ENCODE data around the gene PON3.

PON3 gene

DNA sequence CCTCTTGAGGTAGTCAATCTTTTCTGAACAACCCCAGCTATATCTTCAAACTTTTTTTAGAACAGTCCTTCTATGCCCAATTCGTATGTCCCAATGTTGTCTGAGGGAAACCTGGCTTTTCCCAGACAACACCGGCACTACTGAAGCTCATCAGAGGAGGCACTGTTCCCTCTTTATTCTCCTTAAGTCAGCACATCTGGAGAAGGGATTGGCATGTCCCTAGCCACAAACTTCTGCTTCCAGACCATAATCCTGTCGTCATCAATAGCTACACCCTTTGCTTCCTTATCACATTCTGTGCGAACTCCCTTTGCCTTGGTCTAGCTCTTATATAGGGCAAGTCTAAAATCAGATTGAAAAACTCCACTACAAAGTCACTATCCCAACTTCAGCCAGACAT lies 22.9 kb downstream of the PON3 start:
- TF ChIP-seq, protein P1, sequence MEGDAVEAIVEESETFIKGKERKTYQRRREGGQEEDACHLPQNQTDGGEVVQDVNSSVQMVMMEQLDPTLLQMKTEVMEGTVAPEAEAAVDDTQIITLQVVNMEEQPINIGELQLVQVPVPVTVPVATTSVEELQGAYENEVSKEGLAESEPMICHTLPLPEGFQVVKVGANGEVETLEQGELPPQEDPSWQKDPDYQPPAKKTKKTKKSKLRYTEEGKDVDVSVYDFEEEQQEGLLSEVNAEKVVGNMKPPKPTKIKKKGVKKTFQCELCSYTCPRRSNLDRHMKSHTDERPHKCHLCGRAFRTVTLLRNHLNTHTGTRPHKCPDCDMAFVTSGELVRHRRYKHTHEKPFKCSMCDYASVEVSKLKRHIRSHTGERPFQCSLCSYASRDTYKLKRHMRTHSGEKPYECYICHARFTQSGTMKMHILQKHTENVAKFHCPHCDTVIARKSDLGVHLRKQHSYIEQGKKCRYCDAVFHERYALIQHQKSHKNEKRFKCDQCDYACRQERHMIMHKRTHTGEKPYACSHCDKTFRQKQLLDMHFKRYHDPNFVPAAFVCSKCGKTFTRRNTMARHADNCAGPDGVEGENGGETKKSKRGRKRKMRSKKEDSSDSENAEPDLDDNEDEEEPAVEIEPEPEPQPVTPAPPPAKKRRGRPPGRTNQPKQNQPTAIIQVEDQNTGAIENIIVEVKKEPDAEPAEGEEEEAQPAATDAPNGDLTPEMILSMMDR (IDR thresholded peaks at IDR 0.05; ENCODE audit: low read length), result no peak
- TF ChIP-seq EZH2phosphoT487 (IDR thresholded peaks at IDR 0.05; ENCODE audit: low read length) (no peak), EZH2 (optimal IDR thresholded peaks at IDR 0.05; ENCODE audit: low read depth, low read length) (no peak)
- Histone ChIP-seq H3K27me3 (replicated peaks; ENCODE audit: insufficient read depth, low read length) (no peaks in the 10 kb centered on the region), H3F3A (ENCODE audit: insufficient read depth, low read length) (no peaks in the 10 kb centered on the region), H3K4me2 (ENCODE audit: low read depth, low read length) (no peak overlapping the region), H3K36me3 (replicated peaks; ENCODE audit: insufficient read depth, low read length) (no peaks in the 10 kb centered on the region), H3K27ac (ENCODE audit: low read length) (no peak overlapping the region), H3K79me2 (ENCODE audit: low read length) (no peaks in the 10 kb centered on the region), H4K20me1 (ENCODE audit: insufficient read depth, low read length) (no peaks in the 10 kb centered on the region), H2AFZ (ENCODE audit: low read length) (no peak overlapping the region), H3K4me3 (ENCODE audit: low read length) (no peak overlapping the region), H3K4me1 (ENCODE audit: low read length) (no peaks in the 10 kb centered on the region), H3K9me3 (replicated peaks; ENCODE audit: insufficient read depth, low read length) (no peaks in the 10 kb centered on the region), H3K9ac (ENCODE audit: low read length) (no peak overlapping the region), H3K9me2 (replicated peaks; ENCODE audit: insufficient read depth, low read length) (0 out of 2 replicates have a peak, but pooled peaks cover 3% of the 10 kb centered on the region)
- DNase-seq, result no peak

DNA sequence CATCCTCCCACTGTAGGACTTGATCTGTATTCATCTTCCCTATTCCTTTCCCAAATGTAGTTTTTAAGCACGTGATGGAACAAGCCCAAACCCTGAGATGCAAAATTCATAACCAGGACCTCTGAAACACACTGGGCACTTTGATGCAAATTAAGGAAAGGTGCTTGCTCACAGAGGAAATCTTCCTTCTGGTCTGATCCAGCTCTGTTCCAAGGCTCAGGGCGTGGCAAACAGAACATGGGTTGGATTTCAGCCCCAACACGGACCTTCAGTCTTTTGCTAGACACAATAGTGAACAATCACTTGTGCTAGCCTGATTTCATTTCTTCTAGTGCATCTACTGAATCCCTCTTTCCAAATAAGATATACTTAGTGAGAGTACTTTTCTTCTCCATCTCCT lies 27.9 kb downstream of the PON3 start:
- H3K4me1 ChIP-seq (ENCODE audit: low read length), result no peaks in the 10 kb centered on the region
- H2AFZ ChIP-seq (ENCODE audit: low read length), result no peak overlapping the region
- 0 out of 2 replicates have a peak, but pooled peaks cover 3% of the 10 kb centered on the region for H3K9me2 ChIP-seq (replicated peaks; ENCODE audit: insufficient read depth, low read length)
- DNase-seq, result no peak
- TF ChIP-seq, protein P1 (IDR thresholded peaks at IDR 0.05; ENCODE audit: low read length), result no peak
- no peak for TF ChIP-seq EZH2phosphoT487 (IDR thresholded peaks at IDR 0.05; ENCODE audit: low read length)
- no peak for TF ChIP-seq EZH2 (optimal IDR thresholded peaks at IDR 0.05; ENCODE audit: low read depth, low read length)
- no peak overlapping the region for H3K27ac ChIP-seq (ENCODE audit: low read length)
- H3K36me3 ChIP-seq (replicated peaks; ENCODE audit: insufficient read depth, low read length), result no peaks in the 10 kb centered on the region
- no peaks in the 10 kb centered on the region for H3F3A ChIP-seq (ENCODE audit: insufficient read depth, low read length)
- H3K4me2 ChIP-seq (ENCODE audit: low read depth, low read length), result no peak overlapping the region
- H4K20me1 ChIP-seq (ENCODE audit: insufficient read depth, low read length), result no peaks in the 10 kb centered on the region
- no peak overlapping the region for H3K4me3 ChIP-seq (ENCODE audit: low read length)
- H3K27me3 ChIP-seq (replicated peaks; ENCODE audit: insufficient read depth, low read length), result no peaks in the 10 kb centered on the region
- no peaks in the 10 kb centered on the region for H3K9me3 ChIP-seq (replicated peaks; ENCODE audit: insufficient read depth, low read length)
- H3K79me2 ChIP-seq (ENCODE audit: low read length), result no peaks in the 10 kb centered on the region
- H3K9ac ChIP-seq (ENCODE audit: low read length), result no peak overlapping the region

DNA sequence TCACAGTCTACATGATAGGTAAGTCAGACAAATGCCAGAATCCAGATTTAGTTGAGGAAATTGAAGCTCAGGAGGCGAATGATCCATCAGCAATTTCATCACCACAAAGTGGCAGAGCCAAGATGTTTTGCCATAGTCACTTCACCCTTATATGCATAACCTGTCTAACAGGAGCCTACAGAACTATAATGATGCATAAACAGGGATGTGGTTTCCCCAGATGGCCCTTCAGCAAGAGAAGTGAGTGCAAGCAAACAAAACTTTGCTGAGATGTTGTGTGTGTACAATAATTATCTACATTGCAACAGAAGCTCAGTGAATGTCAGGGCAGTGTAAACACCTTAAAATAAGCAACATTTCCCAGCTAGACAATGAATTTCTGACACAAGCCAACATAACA lies 28.6 kb downstream of the PON3 start:
- H3K4me2 ChIP-seq (ENCODE audit: low read depth, low read length), result no peak overlapping the region
- H2AFZ ChIP-seq (ENCODE audit: low read length), result no peak overlapping the region
- DNase-seq, result no peak
- H3K27me3 ChIP-seq (replicated peaks; ENCODE audit: insufficient read depth, low read length), result no peaks in the 10 kb centered on the region
- H3K9ac ChIP-seq (ENCODE audit: low read length), result no peak overlapping the region
- H3K27ac ChIP-seq (ENCODE audit: low read length), result no peak overlapping the region
- no peak overlapping the region for H3K4me3 ChIP-seq (ENCODE audit: low read length)
- no peaks in the 10 kb centered on the region for H4K20me1 ChIP-seq (ENCODE audit: insufficient read depth, low read length)
- H3F3A ChIP-seq (ENCODE audit: insufficient read depth, low read length), result no peaks in the 10 kb centered on the region
- H3K4me1 ChIP-seq (ENCODE audit: low read length), result no peaks in the 10 kb centered on the region
- H3K79me2 ChIP-seq (ENCODE audit: low read length), result no peaks in the 10 kb centered on the region
- 0 out of 2 replicates have a peak, but pooled peaks cover 3% of the 10 kb centered on the region for H3K9me2 ChIP-seq (replicated peaks; ENCODE audit: insufficient read depth, low read length)
- H3K9me3 ChIP-seq (replicated peaks; ENCODE audit: insufficient read depth, low read length), result no peaks in the 10 kb centered on the region
- H3K36me3 ChIP-seq (replicated peaks; ENCODE audit: insufficient read depth, low read length), result no peaks in the 10 kb centered on the region
- TF ChIP-seq, protein P1 (IDR thresholded peaks at IDR 0.05; ENCODE audit: low read length), result no peak
